Ascending aorta (tissue), 2 donors: Measurements from ENCODE around the gene LRRC52. TPM values are rescaled to one million over a fixed set of nuclear protein-coding genes. Genes with fewer than 3 reads are reported as not detected.
"Not testable (repeated sequence)": the region's sequence is repeated elsewhere in the genome, so short reads cannot be mapped to it uniquely, and the experiment has no call there.

Source experiments
- DNase-seq, 2 donors: peaks; one replicate each; pipeline ENCODE4 v3.0.0-alpha.2; 2019; ENCODE audit warnings: low spot score in 2 of 2
- H3K27ac ChIP-seq, 2 donors: fragments of 200-600 bp; sonication (generic); one replicate each; pipeline ENCODE4 v1.5.1; 2016 to 2017; ENCODE audit warnings: mild to moderate bottlenecking in 1 of 2
- H3K27me3 ChIP-seq: fragments of 200-600 bp; sonication (generic); one replicate; pipeline ENCODE4 v1.5.1; 2017
- H3K36me3 ChIP-seq, 2 donors: fragments of 200-600 bp; sonication (generic); one replicate each; pipeline ENCODE4 v1.5.1; 2016
- H3K4me1 ChIP-seq, 2 donors: fragments of 200-600 bp; sonication (generic); one replicate each; pipeline ENCODE4 v1.5.1; 2016 to 2017; ENCODE audit warnings: mild to moderate bottlenecking in 1 of 2
- H3K4me3 ChIP-seq, 2 donors: fragments of 200-600 bp; sonication (generic); one replicate each; pipeline ENCODE4 v1.5.1; 2016 to 2017; ENCODE audit warnings: mild to moderate bottlenecking in 1 of 2
- H3K9me3 ChIP-seq, 2 donors: fragments of 200-600 bp; sonication (generic); one replicate each; pipeline ENCODE4 v1.5.1; 2016
- intact Hi-C: fragments of 100-400 bp; cut with DNase I; formaldehyde crosslinking; loops from one replicate; pipeline ENCODE4 v1.15.1; 2023
- total RNA-seq: library from RNA; depleted of rRNA; stranded (reverse); fragments of >200 nt; gene quantifications from one replicate; pipeline ENCODE4 v1.1.0, GENCODE V29; 2016
- TF ChIP-seq, protein P1 (sequence below), 3 experiments: fragments of 200-600 bp in 2 of 3; fragments of 450-650 bp in 1 of 3; sonication (generic) in 2 of 3; IDR thresholded peaks; one replicate each; pipeline ENCODE4 v1.5.1; 2016 to 2019; ENCODE audit warnings: antibody characterized with exemption in 3 of 3, mild to moderate bottlenecking in 1 of 3, moderate library complexity in 1 of 3

The LRRC52 gene
- total RNA-seq, 1 donor from 2014 or later = not detected

- Histone ChIP-seq H3K4me3 (no peak overlapping the region), H3K27me3 (no peaks in the 10 kb centered on the region), H3K9me3 (no peaks in the 10 kb centered on the region), H3K36me3 (no peaks in the 10 kb centered on the region), H3K4me1 (no peaks in the 10 kb centered on the region), H3K27ac (no peak overlapping the region)
- DNase-seq = no peak
- intact Hi-C loops = no loop called here
- TF ChIP-seq, protein P1, sequence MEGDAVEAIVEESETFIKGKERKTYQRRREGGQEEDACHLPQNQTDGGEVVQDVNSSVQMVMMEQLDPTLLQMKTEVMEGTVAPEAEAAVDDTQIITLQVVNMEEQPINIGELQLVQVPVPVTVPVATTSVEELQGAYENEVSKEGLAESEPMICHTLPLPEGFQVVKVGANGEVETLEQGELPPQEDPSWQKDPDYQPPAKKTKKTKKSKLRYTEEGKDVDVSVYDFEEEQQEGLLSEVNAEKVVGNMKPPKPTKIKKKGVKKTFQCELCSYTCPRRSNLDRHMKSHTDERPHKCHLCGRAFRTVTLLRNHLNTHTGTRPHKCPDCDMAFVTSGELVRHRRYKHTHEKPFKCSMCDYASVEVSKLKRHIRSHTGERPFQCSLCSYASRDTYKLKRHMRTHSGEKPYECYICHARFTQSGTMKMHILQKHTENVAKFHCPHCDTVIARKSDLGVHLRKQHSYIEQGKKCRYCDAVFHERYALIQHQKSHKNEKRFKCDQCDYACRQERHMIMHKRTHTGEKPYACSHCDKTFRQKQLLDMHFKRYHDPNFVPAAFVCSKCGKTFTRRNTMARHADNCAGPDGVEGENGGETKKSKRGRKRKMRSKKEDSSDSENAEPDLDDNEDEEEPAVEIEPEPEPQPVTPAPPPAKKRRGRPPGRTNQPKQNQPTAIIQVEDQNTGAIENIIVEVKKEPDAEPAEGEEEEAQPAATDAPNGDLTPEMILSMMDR (IDR thresholded peaks at IDR 0.05) = no peak
Observed at GRCh38 chr1:165576536-165576935, 32.7 kb downstream of the LRRC52 start.

DNA sequence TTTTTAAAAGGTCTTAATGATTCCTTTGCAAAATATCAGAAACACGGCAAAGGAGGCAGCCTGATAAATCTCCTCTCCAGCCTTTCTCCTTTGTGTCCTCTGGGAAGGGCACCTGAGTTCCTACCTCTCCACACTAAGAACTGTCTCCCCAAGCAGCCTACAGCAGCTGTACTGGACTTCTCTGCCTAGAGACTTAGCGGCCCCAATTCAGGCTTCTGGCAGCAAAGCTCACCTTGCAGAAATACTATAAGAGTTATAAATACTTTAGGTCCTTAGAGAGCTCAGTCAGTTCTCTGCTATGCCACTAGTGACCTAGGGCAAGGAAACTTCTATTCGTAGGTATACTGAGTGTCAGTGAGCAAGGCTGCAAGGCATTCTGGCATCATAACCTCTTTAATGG is 33.9 kb downstream of the LRRC52 start:
- Histone ChIP-seq H3K9me3 (no peaks in the 10 kb centered on the region), H3K27ac (no peak overlapping the region), H3K4me1 (no peaks in the 10 kb centered on the region), H3K4me3 (no peak overlapping the region), H3K27me3 (no peaks in the 10 kb centered on the region), H3K36me3 (no peaks in the 10 kb centered on the region)
- intact Hi-C loops = no loop called here
- TF ChIP-seq, protein P1 (IDR thresholded peaks at IDR 0.05) = no peak
- DNase-seq = no peak

DNA sequence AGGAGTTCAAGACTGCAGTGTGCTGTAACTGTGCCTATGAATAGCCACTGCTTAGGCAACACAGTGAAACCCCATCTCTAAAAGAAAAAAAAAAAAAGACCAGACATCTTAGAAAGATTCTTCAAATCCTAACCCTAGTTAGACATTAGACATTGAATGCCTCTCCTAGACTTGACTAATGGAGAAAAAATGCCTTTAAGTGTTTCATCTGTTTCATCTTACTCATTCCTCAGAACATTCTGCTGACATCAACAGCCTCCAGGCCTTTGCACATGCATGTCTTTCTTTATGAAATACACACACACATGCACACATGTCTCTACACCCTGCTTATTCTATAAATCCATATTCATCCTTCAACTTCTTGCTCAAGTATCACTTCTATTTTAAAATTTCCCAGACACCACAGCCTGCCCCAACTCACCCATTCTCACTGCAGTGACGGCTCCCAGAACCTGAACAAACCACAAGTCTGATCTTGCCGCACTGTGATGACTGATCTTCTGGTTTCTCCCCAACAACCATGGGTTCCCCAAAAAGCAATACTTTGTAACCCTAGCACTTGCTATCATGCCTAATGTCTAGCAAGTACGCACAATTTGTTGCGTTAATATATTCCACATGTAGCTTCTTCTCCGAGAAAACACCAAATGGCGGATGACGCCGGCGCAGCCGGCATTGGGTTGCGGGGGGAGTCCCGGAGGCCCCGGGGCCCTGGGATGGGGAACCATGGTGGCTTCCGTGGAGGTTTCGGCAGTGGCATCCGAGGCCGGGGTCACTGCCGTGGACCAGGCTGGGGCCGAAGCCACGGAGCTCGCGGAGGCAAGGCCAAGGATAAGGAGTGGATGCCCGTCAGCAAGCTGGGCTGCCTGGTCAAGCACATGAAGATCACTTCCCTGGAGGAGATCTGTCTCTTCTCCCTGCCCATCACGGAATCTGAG is 37.4 kb downstream of the LRRC52 start:
- intact Hi-C loops = no loop called here
- Histone ChIP-seq H3K9me3 (no peaks in the 10 kb centered on the region), H3K4me1 (no peaks in the 10 kb centered on the region), H3K27ac (no peak overlapping the region), H3K27me3 (no peaks in the 10 kb centered on the region), H3K4me3 (no peak overlapping the region), H3K36me3 (no peaks in the 10 kb centered on the region)
- TF ChIP-seq, protein P1 (IDR thresholded peaks at IDR 0.05) = no peak
- DNase-seq = no peak

GRCh38 chr1:165581926-165582325 is 38.1 kb downstream of the LRRC52 start:
- Histone ChIP-seq H3K27ac (no peak overlapping the region), H3K4me1 (no peaks in the 10 kb centered on the region), H3K36me3 (no peaks in the 10 kb centered on the region), H3K27me3 (no peaks in the 10 kb centered on the region), H3K4me3 (no peak overlapping the region), H3K9me3 (no peaks in the 10 kb centered on the region)
- TF ChIP-seq, protein P1 (IDR thresholded peaks at IDR 0.05) = no peak
- intact Hi-C loops = no loop called here
- DNase-seq = no peak

GRCh38 chr1:165586398-165586797 is 42.6 kb downstream of the LRRC52 start:
- Histone ChIP-seq H3K36me3 (no peaks in the 10 kb centered on the region), H3K4me3 (no peak overlapping the region), H3K27me3 (no peaks in the 10 kb centered on the region), H3K9me3 (no peaks in the 10 kb centered on the region), H3K27ac (no peak overlapping the region), H3K4me1 (no peaks in the 10 kb centered on the region)
- DNase-seq = no peak
- intact Hi-C loops = no loop called here
- TF ChIP-seq, protein P1 (IDR thresholded peaks at IDR 0.05) = no peak

- H3K36me3 ChIP-seq, H3K27ac ChIP-seq, intact Hi-C loops, H3K4me1 ChIP-seq, DNase-seq, H3K4me3 ChIP-seq, H3K9me3 ChIP-seq, H3K27me3 ChIP-seq: not testable (repeated sequence)
Observed at GRCh38 chr1:165591391-165591790, 47.6 kb downstream of the LRRC52 start.
